Measurements from ENCODE around the gene KLHL28.

DNA sequence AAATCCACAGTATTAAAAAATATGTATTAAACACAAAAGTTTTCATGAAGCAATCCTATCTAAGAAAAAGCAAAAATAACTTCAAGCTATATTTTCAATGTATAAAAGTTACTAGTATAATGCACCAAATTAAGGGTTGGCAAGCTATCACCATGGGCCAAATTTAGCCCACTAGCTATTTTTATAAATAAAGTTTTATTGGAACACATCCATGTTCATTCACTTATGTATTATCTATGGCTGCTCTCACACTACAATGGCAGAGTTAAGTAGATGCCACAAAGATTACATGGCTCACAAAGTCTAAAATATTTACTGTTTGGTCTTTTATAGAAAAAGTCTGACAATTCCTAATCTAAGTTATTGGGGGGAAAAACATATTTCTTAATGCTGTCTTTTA is 17.6 kb downstream of the KLHL28 start:
- TF ChIP-seq, protein P1, sequence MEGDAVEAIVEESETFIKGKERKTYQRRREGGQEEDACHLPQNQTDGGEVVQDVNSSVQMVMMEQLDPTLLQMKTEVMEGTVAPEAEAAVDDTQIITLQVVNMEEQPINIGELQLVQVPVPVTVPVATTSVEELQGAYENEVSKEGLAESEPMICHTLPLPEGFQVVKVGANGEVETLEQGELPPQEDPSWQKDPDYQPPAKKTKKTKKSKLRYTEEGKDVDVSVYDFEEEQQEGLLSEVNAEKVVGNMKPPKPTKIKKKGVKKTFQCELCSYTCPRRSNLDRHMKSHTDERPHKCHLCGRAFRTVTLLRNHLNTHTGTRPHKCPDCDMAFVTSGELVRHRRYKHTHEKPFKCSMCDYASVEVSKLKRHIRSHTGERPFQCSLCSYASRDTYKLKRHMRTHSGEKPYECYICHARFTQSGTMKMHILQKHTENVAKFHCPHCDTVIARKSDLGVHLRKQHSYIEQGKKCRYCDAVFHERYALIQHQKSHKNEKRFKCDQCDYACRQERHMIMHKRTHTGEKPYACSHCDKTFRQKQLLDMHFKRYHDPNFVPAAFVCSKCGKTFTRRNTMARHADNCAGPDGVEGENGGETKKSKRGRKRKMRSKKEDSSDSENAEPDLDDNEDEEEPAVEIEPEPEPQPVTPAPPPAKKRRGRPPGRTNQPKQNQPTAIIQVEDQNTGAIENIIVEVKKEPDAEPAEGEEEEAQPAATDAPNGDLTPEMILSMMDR (conservative IDR thresholded peaks at IDR 0.05) = no peak
- no peak for TF ChIP-seq EZH2 (IDR thresholded peaks at IDR 0.05; ENCODE audit: low read depth)
